K562 (cell line): Measurements from ENCODE around the gene ATXN7L1.

Source experiments
- CTCF ChIP-seq, 3 experiments: IDR thresholded peaks in 2 of 3; conservative IDR thresholded peaks in 1 of 3; 2 replicates each; pipeline ENCODE4 v1.5.1; 2011 to 2012; ENCODE audit warnings: low read length in 3 of 3, mild to moderate bottlenecking in 3 of 3, control low read depth in 2 of 3, improper control_type of control experiment in 1 of 3, inconsistent platforms in 1 of 3, low read depth in 1 of 3, mixed read lengths in 1 of 3, moderate library complexity in 1 of 3; ENCODE audit not compliant: insufficient read depth in 2 of 3
- EP300 ChIP-seq: IDR thresholded peaks from 2 replicates; pipeline ENCODE4 v1.6.1; 2012; ENCODE audit warnings: low read length, improper control_type of control experiment
- EZH2 ChIP-seq: IDR thresholded peaks from 2 replicates; pipeline ENCODE4 v1.6.1; 2012; ENCODE audit warnings: low read depth, mild to moderate bottlenecking, inconsistent platforms, low read length, borderline replicate concordance
- HDAC6 ChIP-seq: IDR thresholded peaks from 2 replicates; pipeline ENCODE4 v1.6.1; 2012; ENCODE audit warnings: low read depth, mild to moderate bottlenecking, control low read depth, inconsistent platforms, low read length, moderate library complexity
- NR3C1 ChIP-seq: sonication (generic); formaldehyde crosslinking; IDR thresholded peaks from 2 replicates; pipeline ENCODE4 v1.8.1; 2022; ENCODE audit warnings: missing genetic modification reagents
- POLR2A ChIP-seq: fragments of 450-650 bp; conservative IDR thresholded peaks from 2 replicates; pipeline ENCODE4 v1.6.1; 2016
- POLR2AphosphoS5 ChIP-seq: IDR thresholded peaks from 2 replicates; pipeline ENCODE4 v1.6.1; 2011; ENCODE audit warnings: mild to moderate bottlenecking, low read depth, low read length, moderate library complexity; ENCODE audit not compliant: control insufficient read depth, insufficient read depth
- RFX1 ChIP-seq: fragments of 450-650 bp; IDR thresholded peaks from 2 replicates; pipeline ENCODE4 v1.6.1; 2016; ENCODE audit warnings: mild to moderate bottlenecking, moderate library complexity
- ZNF133 ChIP-seq: fragments of 250-450 bp; sonication (Bioruptor Pico); IDR thresholded peaks from 2 replicates; pipeline ENCODE4 v1.4.0; 2020; ENCODE audit warnings: mild to moderate bottlenecking

- TF ChIP-seq EP300 (no peak), HDAC6 (no peak), POLR2AphosphoS5 (no peak), CTCF (IDR thresholded peaks at IDR 0.05 in 2 of 3, conservative IDR thresholded peaks at IDR 0.05 in 1 of 3; ENCODE audit: insufficient read depth in 2 of 3, low read depth in 1 of 3, low read length in 3 of 3) (no peak), NR3C1 (CRISPR knock-in tag) (no peak), POLR2A (no peak), ZNF133 (CRISPR knock-in tag) (no peak), RFX1 (no peak), EZH2 (no peak)
Observed at GRCh38 chr7:105567821-105568220, 308.6 kb downstream of the ATXN7L1 start.
